Adrenal gland (tissue), 12 donors: ENCODE measurements around the gene ZFYVE21. TPM values are rescaled to one million over a fixed set of nuclear protein-coding genes. Genes with fewer than 3 reads are reported as not detected.

Experiments used
- DNase-seq, 7 donors: peaks; one replicate each; pipeline ENCODE4 v3.0.0-alpha.2; 2019 to 2020
- H3K27ac ChIP-seq, 5 donors: fragments of 200-600 bp; sonication (generic) in 4 of 5; 1 replicate in 3 of 5; 2 replicates in 2 of 5; pipeline versions ENCODE4 v1.5.1 to v1.8.0; 2016 to 2020; ENCODE audit warnings: mild to moderate bottlenecking in 1 of 5
- H3K27me3 ChIP-seq: fragments of 200-600 bp; 2 replicates; pipeline ENCODE4 v1.8.0; 2021
- H3K36me3 ChIP-seq, 2 donors: fragments of 200-600 bp; replicated peaks in 1 of 2; 1 replicate in 1 of 2; 2 replicates in 1 of 2; pipeline versions ENCODE4 v1.5.1 to v1.8.0; 2018 to 2022
- H3K4me1 ChIP-seq, 2 donors: fragments of 200-600 bp; replicated peaks in 1 of 2; 1 replicate in 1 of 2; 2 replicates in 1 of 2; pipeline versions ENCODE4 v1.5.1 to v1.8.0; 2018 to 2021
- H3K4me3 ChIP-seq, 4 donors: fragments of 200-600 bp; sonication (generic) in 3 of 4; one replicate each; pipeline ENCODE4 v1.5.1; 2016 to 2018
- H3K9me3 ChIP-seq, 3 donors: fragments of 200-600 bp; sonication (generic) in 1 of 3; replicated peaks in 1 of 3; 1 replicate in 2 of 3; 2 replicates in 1 of 3; pipeline versions ENCODE4 v1.5.1 to v1.8.0; 2016 to 2021
- CTCF ChIP-seq, 6 experiments: fragments of 450-650 bp in 4 of 6; fragments of 200-600 bp in 2 of 6; sonication (generic) in 1 of 6; IDR thresholded peaks; 1 replicate in 5 of 6; 2 replicates in 1 of 6; pipeline versions ENCODE4 v1.5.1 to v1.8.0; 2016 to 2021; ENCODE audit warnings: antibody characterized with exemption in 6 of 6, mild to moderate bottlenecking in 2 of 6, moderate library complexity in 1 of 6
- POLR2A ChIP-seq, 2 donors: fragments of 450-650 bp; IDR thresholded peaks; one replicate each; pipeline ENCODE4 v1.6.1; 2017; ENCODE audit warnings: antibody characterized with exemption in 2 of 2, mild to moderate bottlenecking in 2 of 2, moderate library complexity in 1 of 2
- WGBS, 4 donors: extraction: QIAGEN DNeasy Blood & Tissue Kit in 2 of 4; methylation state at CpG; one replicate each; pipeline versions ENCODE4 v1.1.5 to v1.1.7; 2013 to 2017; 5-methylcytosine and 5-hydroxymethylcytosine counted together
- intact Hi-C, 2 donors: fragments of 100-400 bp; cut with DNase I; formaldehyde crosslinking; loops; one replicate each; pipeline versions ENCODE4 v1.14.1 to v1.15.0; 2022 to 2023
- polyA plus RNA-seq, 3 donors: library from polyadenylated mRNA; stranded (reverse); fragments of 200-250 nt in 2 of 3; fragments of 350-450 nt in 1 of 3; fragmentation: Illumina TruSeq in 1 of 3; extraction: RNeasy Lipid Tissue Mini Kit (QIAGEN cat#74804) in 1 of 3; gene quantifications; one replicate each; pipeline ENCODE4 v1.2.3, GENCODE V29; 2013 to 2014
- total RNA-seq, 9 donors: library from RNA; depleted of rRNA in 4 of 9; stranded (reverse); fragments of >200 nt in 4 of 9; fragments of 120-200 nt in 1 of 9; fragmentation: NEBNext Ultra II Directional in 1 of 9; extraction: Animal tissue kit (Norgen Biotek cat#: 25700) in 1 of 9; gene quantifications; one replicate each; pipeline versions ENCODE4 v1.1.0 to v1.2.4, GENCODE V29; 2013 to 2023
- donor health status: healthy with polysubstance abuse.
- donor health status: Bipolar disorder and iron deficiency.
- donor health status: DM: yes; HTN: yes; CAD: no.
- donor health status: DM: no; HTN: no; CAD: no.
- donor health status: DM: no; HTN: no; CAD: no.
- donor health status: DM: yes; HTN: yes; CAD: no.

The ZFYVE21 gene
- total and polyA plus RNA-seq, 12 donors = 20.9 to 71.4 (median 41.2) TPM

- intact Hi-C loops = no loop called here
- H3K27ac ChIP-seq = no peak overlapping the region
- H3K27me3 ChIP-seq = no peaks in the 10 kb centered on the region
- H3K4me3 ChIP-seq = no peak overlapping the region
- 86 to 92% (median 90%) methylated on average over 18 to 26 of the region's 26 CpGs for WGBS, 4 donors
- no peaks in the 10 kb centered on the region for H3K36me3 ChIP-seq
- no peaks in the 10 kb centered on the region for H3K9me3 ChIP-seq
- no peak for DNase-seq
- TF ChIP-seq CTCF (IDR thresholded peaks at IDR 0.05) (no peak), POLR2A (IDR thresholded peaks at IDR 0.05) (no peak)
- H3K4me1 ChIP-seq = peaks cover 13 to 33% of the 10 kb centered on the region in 2 donors
These were observed 5.9 kb downstream of the ZFYVE21 start for GRCh38 chr14:103721334-103722120.

- Histone ChIP-seq H3K36me3 (peaks cover 0 to 12% of the 10 kb centered on the region in 2 donors), H3K4me1 (peaks cover 13 to 25% of the 10 kb centered on the region in 2 donors), H3K4me3 (no peak overlapping the region), H3K9me3 (no peaks in the 10 kb centered on the region), H3K27me3 (no peaks in the 10 kb centered on the region), H3K27ac (peak overlapping the region in 2 of 5 donors; percentile 50 to 63)
- intact Hi-C loops = no loop called here
- no peak for TF ChIP-seq POLR2A (IDR thresholded peaks at IDR 0.05)
- no peak for TF ChIP-seq CTCF (IDR thresholded peaks at IDR 0.05)
- DNase-seq = no peak
- 90 to 94% (median 92%) methylated on average over 7 of the region's 7 CpGs; no CpG with 5 or more reads in 1 of the 4 donors for WGBS, 4 donors
These were observed 8.1 kb downstream of the ZFYVE21 start for GRCh38 chr14:103723748-103724081.

DNA sequence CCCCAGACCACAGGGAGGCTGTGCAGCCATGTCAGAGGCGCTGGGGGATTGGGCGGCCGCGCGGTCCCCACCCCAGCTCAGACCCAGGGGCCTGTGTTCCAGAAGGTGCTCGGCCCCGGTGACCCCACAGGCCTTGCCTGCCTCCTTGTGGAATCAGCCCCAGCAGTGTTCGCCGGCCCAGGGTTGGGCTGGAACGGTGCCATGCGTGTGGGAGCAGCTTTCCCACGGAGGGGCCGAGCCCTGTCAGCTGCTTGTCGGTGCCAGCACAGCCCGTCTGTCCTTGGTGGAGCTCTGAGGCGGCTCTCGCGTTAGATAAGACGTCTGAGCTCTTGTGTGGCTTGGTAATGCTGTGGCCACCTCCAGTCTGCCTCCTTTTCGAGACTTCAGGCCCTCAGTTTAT is 8.5 kb downstream of the ZFYVE21 start:
- H3K9me3 ChIP-seq = no peaks in the 10 kb centered on the region
- H3K4me3 ChIP-seq = no peak overlapping the region
- TF ChIP-seq POLR2A (IDR thresholded peaks at IDR 0.05) (no peak), CTCF (IDR thresholded peaks at IDR 0.05) (peak in 1 of 6 experiments; percentile 13)
- no peaks in the 10 kb centered on the region for H3K27me3 ChIP-seq
- peak overlapping the region in 3 of 5 donors; percentile 8 to 63 (median 50) for H3K27ac ChIP-seq
- intact Hi-C loops = no loop called here
- peak; percentile 78 to 96 (median 91) for DNase-seq
- peaks cover 0 to 16% of the 10 kb centered on the region in 2 donors for H3K36me3 ChIP-seq
- H3K4me1 ChIP-seq = peaks cover 13 to 25% of the 10 kb centered on the region in 2 donors
- WGBS, 4 donors = 10 to 44% (median 29%) methylated on average over 11 to 20 of the region's 20 CpGs; no CpG with 5 or more reads in 1 of the 4 donors

DNA sequence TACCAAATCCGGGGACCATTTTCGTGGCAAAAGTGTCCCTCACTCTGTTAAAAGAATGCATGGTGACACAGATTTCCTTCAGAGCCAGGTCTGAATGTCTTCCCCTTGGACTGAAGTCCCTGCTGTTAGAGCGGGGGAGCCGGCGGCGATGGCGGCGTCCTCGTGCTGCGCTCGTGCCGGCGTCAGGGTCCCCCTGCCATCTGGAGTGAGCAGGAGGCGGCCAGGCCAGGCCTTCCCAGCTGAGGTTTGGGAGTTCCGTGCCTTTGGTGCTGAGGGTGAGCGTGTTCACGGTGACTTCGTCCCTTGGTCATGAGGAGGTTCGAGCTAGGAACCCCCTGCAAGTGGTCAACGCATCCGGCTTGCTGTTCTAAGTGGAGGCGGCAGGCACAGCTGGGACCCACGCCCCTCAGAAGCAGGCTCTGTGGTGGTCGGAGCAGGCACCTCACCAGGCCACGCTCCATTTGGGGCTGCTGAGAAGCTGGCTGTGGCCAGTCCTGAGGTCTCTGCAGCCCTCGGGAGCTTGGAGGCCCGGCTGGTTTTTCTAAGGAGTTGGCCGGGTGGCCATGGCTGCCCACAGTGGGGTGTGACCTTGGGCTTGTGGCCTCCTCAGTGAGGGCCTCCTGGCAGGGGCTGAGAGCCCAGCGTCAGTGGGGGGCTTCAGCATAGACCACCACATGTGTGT is 9.5 kb downstream of the ZFYVE21 start:
- DNase-seq = peak in 1 of 7 donors; percentile 16
- H3K27me3 ChIP-seq = no peaks in the 10 kb centered on the region
- TF ChIP-seq POLR2A (IDR thresholded peaks at IDR 0.05) (no peak), CTCF (IDR thresholded peaks at IDR 0.05) (no peak)
- no peak overlapping the region for H3K4me3 ChIP-seq
- intact Hi-C loops = no loop called here
- WGBS, 4 donors = 83 to 93% (median 91%) methylated on average over 4 to 29 of the region's 29 CpGs
- H3K27ac ChIP-seq = peak overlapping the region in 1 of 5 donors; percentile 63
- no peaks in the 10 kb centered on the region for H3K9me3 ChIP-seq
- H3K36me3 ChIP-seq = peaks cover 0 to 26% of the 10 kb centered on the region in 2 donors
- peaks cover 14 to 27% of the 10 kb centered on the region in 2 donors for H3K4me1 ChIP-seq
